Measurements from ENCODE around the gene MED22.
"Not testable (repeated sequence)": the region's sequence is repeated elsewhere in the genome, so short reads cannot be mapped to it uniquely, and the experiment has no call there.

Gene MED22

DNA sequence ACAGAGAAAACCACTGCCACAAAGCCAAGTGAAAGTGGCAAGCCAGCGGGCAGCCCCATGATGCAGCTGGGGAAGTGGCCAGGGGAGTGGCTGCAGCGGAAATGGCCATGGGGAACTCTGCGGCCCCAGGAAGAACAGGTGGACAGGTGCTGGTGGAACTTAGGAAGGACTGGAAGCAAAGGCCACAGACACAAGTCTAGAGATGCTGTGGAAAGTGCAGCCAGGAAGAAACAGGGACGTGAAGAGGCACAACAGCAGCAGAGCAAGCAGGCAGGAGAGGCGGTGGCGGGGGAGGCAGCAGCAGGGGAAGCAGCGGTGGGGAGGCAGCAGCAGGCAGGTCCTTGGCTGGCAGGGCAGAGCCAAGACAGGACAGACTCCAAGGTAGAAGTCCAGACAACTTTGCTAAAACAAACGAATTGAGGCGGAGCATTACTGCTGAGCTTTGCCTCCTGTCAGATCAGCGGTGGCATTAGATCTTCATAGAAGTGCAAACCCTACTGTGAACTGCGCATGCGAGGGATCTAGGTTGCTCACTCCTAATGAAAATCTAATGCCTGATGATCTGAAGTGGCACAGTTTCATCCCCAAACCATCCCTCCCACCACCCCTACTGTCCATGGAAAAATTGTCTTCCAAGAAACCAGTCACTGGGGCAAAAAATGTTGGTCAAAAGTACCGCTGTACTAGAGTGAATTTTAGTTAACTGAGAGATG lies 23.8 kb downstream of the MED22 start:
- no peak for TF ChIP-seq CTCF (IDR thresholded peaks at IDR 0.05; ENCODE audit: low read depth, low read length)
- in situ Hi-C loops (cut with HindIII; ENCODE audit: low sequenced_read_pairs) = no loop called here
- no peak for DNase-seq (ENCODE audit: low read depth, low spot score)
- no peak overlapping the region for H3K4me3 ChIP-seq (ENCODE audit: low read depth, low read length)

- TF ChIP-seq CTCF (IDR thresholded peaks at IDR 0.05; ENCODE audit: low read depth, low read length) = no peak
- no peak for DNase-seq (ENCODE audit: low read depth, low spot score)
- H3K4me3 ChIP-seq (ENCODE audit: low read depth, low read length) = no peak overlapping the region
- in situ Hi-C loops (cut with HindIII; ENCODE audit: low sequenced_read_pairs) = no loop called here
Observed at GRCh38 chr9:133323211-133323610, 24.7 kb downstream of the MED22 start.

- no peak for DNase-seq (ENCODE audit: low read depth, low spot score)
- in situ Hi-C loops (cut with HindIII; ENCODE audit: low sequenced_read_pairs) = no loop called here
- TF ChIP-seq CTCF (IDR thresholded peaks at IDR 0.05; ENCODE audit: low read depth, low read length) = no peak
- no peak overlapping the region for H3K4me3 ChIP-seq (ENCODE audit: low read depth, low read length)
Observed at GRCh38 chr9:133322701-133323100, 25.2 kb downstream of the MED22 start.

GRCh38 chr9:133321411-133321935 lies 26.5 kb downstream of the MED22 start:
- no peak for TF ChIP-seq CTCF (IDR thresholded peaks at IDR 0.05; ENCODE audit: low read depth, low read length)
- in situ Hi-C loops (cut with HindIII; ENCODE audit: low sequenced_read_pairs) = no loop called here

GRCh38 chr9:133320421-133320881 lies 27.5 kb downstream of the MED22 start:
- TF ChIP-seq CTCF (IDR thresholded peaks at IDR 0.05; ENCODE audit: low read depth, low read length) = no peak
- no peak overlapping the region for H3K4me3 ChIP-seq (ENCODE audit: low read depth, low read length)
- no peak for DNase-seq (ENCODE audit: low read depth, low spot score)
- in situ Hi-C loops (cut with HindIII; ENCODE audit: low sequenced_read_pairs) = no loop called here

More at GRCh38 chr9:133321411-133321935, 26.5 kb downstream of the MED22 start:
- no peak overlapping the region for H3K4me3 ChIP-seq (ENCODE audit: low read depth, low read length)
- no peak for DNase-seq (ENCODE audit: low read depth, low spot score)

GRCh38 chr9:133317551-133317950 lies 30.4 kb downstream of the MED22 start:
- DNase-seq (ENCODE audit: low read depth, low spot score); H3K4me3 ChIP-seq (ENCODE audit: low read depth, low read length); in situ Hi-C loops (cut with HindIII; ENCODE audit: low sequenced_read_pairs): not testable (repeated sequence)

GRCh38 chr9:133315997-133316396 lies 31.9 kb downstream of the MED22 start:
- no peak overlapping the region for H3K4me3 ChIP-seq (ENCODE audit: low read depth, low read length)
- in situ Hi-C loops (cut with HindIII; ENCODE audit: low sequenced_read_pairs) = no loop called here
- DNase-seq (ENCODE audit: low read depth, low spot score) = no peak
- TF ChIP-seq CTCF (IDR thresholded peaks at IDR 0.05; ENCODE audit: low read depth, low read length) = no peak
